Stimulated activated CD4-positive, alpha-beta T cell treated with anti-CD3 and anti-CD28 coated beads, Interleukin-4, amount 100 ng/mL, for 48 hours (primary cell): ENCODE data around the gene DCUN1D3.
"Not testable (repeated sequence)": the region's sequence is repeated elsewhere in the genome, so short reads cannot be mapped to it uniquely, and the experiment has no call there.

ENCODE experiments used
- DNase-seq, 2 donors: peaks; one replicate each; pipeline ENCODE4 v3.0.0-alpha.2; 2020; ENCODE audit warnings: low read depth in 2 of 2

Gene DCUN1D3

DNA sequence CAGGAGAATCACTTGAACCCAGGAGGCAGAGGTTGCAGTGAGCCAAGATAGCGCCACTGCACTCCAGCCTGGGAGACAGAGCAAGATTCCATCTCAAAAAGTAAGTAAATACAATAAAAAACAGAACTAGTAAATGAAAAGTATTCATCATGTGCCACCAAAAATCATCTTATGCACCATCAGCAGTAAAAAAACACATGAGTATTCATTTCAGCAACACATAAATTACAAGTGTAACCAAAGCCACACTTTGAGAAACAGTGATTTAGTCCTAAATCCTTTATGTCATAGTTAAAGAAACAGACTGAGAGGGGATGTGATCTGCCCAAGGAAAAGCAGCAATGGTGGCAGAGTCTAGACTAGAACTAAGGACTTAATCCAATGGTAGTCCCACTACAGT lies 13.0 kb downstream of the DCUN1D3 start:
- DNase-seq: no peak

- DNase-seq: no peak
Observed at GRCh38 chr16:20886320-20886719, 13.8 kb downstream of the DCUN1D3 start.

- no peak for DNase-seq
Observed at GRCh38 chr16:20884240-20884556, 16.0 kb downstream of the DCUN1D3 start.

- DNase-seq: no peak
Observed at GRCh38 chr16:20883554-20884239, 16.5 kb downstream of the DCUN1D3 start.

DNA sequence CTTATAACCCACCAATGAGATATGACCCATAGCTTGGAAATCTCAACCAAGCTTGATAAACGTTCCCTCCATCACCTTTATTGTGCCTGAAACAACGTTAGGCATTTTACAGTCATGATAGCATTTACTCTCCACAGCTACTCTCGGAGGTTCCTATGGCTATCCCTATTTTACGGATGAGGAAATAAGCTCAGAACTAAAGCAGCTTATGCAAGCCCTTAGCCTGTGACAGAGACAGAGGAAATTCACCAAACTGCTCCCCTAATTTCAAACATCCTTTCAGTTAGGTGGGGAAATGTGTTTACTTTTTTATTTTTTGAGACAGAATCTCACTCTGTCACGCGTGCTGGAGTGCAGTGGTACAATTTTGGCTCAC lies 18.7 kb downstream of the DCUN1D3 start:
- no peak for DNase-seq

DNA sequence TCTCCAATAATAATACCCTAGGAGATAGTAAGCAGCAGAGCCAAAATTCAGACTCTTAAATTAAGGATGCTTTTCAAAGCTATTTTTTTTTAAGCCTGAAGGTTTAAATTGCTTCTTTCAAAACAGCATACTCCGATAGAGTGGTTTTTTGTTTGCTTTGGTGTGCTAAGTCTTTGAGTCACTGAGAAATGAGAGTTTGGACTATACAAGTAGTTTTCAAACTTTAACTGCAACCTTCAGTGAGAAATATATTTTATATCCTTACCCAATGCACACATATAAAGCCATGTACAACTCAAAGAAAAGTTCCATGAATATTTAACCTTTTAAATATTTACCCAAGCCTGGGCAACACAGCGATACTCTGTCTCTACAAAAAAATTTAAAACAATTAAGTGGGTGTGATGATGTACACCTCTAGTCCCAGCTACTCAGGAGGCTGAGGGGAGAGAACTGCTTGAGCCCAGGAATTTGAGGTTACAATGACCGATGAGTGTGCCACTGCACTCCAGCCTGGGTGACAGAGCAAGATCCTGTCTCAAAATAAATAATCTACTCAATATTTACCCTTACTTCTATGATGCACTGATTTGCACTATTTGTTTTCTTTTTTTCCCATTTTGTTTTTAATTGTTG lies 19.2 kb downstream of the DCUN1D3 start:
- DNase-seq: no peak

GRCh38 chr16:20879175-20880040 lies 20.8 kb downstream of the DCUN1D3 start:
- DNase-seq: no peak

DNA sequence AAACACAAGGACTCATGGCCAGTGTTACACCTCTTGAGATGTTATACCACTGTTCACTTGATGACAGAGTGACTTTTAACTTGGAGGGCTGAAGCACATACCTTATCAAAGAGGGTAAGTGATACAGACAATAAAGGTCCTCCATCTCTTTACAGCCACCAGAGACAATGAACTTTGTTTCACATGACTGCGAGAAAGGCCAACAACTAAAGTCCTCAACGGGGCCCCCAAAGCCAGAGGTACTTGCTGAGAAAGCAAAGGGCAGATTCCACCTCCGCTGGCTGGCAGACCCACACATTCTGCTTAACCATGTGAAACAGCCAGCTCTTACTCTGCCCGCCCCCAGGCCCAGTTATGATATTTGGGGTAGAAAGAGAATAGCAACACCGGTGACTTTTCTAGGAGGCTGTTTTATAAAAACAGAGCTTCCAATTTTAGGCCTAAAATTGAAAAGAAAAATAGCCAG lies 21.4 kb downstream of the DCUN1D3 start:
- DNase-seq: no peak

GRCh38 chr16:20875355-20875650 lies 24.9 kb downstream of the DCUN1D3 start:
- no peak for DNase-seq

- DNase-seq: no peak
Observed at GRCh38 chr16:20874088-20874581, 26.0 kb downstream of the DCUN1D3 start.

DNA sequence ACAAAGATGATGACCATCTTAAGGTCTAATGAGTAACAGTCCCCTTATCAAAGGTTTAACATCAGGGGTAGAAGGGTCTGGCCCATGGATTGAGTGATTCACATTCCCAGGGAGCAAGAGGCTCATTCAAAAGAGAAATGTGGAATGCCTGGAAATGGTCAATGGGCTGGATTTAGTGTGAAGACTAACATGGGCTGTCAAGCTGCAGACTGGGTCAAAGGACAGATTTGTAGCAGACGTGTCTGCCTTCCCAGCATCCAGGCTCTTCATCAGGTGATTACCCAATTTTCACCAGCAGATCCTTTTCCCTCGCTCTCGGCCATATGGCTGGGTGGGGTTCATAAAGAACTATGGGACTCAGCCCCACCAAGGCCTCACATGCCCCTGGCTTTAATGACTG lies 26.8 kb downstream of the DCUN1D3 start:
- DNase-seq: no peak

- no peak for DNase-seq
Observed at GRCh38 chr16:20871941-20872815, 28.0 kb downstream of the DCUN1D3 start.

DNA sequence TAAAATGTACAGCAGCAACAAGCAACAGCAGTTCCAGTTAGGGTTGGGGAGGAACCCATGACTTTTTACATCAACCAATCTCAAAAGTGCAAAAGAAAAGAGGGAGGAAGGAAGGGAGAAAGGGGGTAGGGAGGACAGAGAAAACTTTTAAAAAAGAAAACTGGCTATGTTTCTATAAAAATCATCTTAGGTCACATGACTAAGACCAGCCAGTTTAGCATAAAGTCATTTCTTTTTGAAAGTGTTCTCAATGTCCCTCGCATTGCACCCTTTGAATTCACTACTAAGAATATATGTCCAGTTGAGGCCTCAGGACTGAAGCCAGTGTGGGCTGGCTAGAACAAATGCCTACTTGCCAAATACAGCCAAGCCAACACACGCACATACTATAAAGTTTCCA lies 28.9 kb downstream of the DCUN1D3 start:
- no peak for DNase-seq

GRCh38 chr16:20870122-20870820 lies 29.9 kb downstream of the DCUN1D3 start:
- no peak for DNase-seq

GRCh38 chr16:20868890-20869289 lies 31.3 kb downstream of the DCUN1D3 start:
- no peak for DNase-seq

GRCh38 chr16:20867585-20867984 lies 32.6 kb downstream of the DCUN1D3 start:
- no peak for DNase-seq

GRCh38 chr16:20866801-20867200 lies 33.4 kb downstream of the DCUN1D3 start:
- DNase-seq: no peak

GRCh38 chr16:20866145-20866772 lies 33.9 kb downstream of the DCUN1D3 start:
- DNase-seq: peak in 1 of 2 donors; percentile 27

DNA sequence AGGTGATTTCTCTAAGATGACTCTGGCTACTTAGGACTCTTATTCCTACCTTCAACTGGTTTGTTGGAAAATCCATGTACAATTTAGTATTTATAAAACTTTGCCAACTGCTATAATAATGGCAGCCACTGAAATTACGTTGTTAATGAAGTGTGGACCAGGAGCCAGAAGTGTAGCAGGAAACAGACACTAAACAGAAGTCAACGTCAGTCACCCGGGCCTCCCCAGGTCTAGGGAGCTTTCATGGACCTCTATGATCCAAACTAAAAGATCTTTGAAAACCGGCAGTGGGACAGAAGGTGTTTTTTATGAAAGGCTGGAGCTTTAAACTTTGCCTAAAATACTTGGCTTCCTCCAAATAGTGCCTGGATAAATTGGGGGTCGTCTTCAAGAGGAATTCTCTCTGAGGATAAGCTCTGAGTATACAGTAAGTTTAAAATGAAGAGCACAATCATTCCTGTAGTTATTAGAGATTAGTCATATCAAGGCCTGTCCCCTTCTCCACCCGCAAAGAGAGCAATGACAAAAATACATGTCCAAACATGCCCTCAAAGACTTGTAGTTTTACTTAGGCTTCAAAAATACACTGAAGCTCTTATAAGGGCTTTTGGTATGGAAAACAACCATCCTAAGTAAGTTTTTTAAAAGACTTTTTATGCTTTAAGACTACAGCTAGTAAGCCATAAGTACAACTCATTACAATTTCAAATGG lies 34.6 kb downstream of the DCUN1D3 start:
- DNase-seq: no peak

DNA sequence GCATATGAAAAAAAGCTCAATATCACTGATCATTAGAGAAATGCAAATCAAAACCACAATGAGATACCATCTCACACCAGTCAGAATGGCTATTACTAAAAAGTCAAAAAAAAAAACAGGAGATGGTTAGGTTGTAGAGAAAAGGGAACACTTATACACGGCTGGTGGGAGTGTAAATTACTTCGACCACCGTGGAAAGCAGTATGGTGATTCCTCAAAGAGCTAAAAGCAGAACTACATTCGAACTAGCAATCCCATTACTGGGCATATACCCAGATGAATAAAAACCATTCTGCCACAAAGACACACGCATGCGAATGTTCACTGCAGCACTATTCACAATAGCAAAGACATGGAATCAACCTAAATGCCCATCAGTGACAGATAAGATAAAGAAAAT lies 35.8 kb downstream of the DCUN1D3 start:
- DNase-seq: not testable (repeated sequence)
